Measurements from ENCODE around the gene CLCF1.

Gene CLCF1

DNA sequence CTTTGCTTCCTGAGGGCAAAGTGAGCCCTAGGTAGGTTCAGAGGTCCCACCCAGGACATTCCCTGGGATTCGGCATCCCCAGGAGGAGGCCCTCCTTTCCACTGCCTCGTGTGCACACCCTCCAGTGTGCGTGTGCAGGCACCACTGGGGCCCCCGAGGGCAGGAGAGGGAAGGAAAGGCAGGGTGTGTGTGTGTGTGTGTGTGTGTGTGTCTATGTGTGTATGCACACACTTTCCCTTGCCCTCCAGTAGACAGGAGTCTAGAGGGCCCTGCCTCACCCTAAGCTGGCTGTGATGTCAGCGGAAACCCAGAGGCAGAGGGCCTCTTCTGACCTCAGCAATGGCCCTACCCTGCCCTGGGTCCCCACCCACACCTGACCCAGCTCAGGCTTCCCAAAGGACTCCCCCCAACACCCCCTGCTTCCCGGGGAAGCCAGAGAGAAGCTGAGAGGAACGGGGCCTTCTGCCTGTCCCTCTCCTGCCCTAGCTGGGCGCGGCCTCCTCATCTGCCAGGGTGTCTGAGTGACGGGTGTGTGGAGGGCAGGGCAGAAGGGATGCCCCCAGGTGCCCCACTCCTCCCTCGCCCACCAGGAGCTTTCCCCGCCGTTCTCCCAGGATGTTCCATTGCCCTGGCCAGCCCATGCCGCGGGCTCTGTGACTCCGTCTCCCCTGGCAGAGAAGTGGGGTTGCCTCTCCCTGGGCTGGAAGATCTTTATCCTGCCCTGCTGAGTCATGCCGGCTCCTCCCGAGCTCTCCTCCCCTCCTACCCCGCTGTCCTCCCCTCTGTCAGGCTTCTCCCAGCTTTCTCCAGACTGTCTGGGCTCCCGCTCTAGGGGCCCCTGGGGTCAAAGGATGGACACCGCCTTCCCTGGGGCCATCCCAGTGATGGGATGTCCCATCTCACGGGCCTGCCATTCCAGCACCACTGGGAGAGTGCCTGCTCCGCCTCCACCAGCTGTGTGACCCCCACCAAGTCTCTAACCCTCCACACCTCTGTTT is 6.0 kb upstream of the CLCF1 start:
- Mint-ChIP-seq H3K27ac (no peak overlapping the region), H3K4me1 (ENCODE audit: low read depth) (peaks cover 11% of the 10 kb centered on the region), H3K4me3 (no peak overlapping the region), H3K9me3 (no peaks in the 10 kb centered on the region), H3K36me3 (ENCODE audit: low read depth) (no peaks in the 10 kb centered on the region), H3K27me3 (ENCODE audit: low read depth) (peaks cover 33% of the 10 kb centered on the region)
- no peak for DNase-seq (ENCODE audit: low spot score)

DNA sequence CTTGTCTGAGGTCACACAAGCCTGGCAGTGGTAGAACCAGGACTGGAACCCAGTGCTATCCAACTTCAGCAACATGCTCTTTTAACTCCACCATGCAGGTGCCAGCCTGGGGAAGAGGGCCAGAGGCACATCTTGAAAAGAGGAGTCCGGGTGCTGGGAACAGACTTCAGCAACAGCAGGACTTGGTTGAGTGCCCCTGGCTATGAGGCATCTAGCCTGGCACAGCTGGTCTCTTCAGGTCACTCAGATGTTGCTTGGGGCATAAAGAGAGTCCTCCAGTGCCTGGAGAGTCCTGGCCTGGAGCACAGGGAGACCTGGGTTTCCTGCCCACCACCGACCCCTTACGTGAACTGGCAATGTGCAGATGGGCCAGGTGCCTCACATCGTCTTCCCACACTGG is 5.1 kb upstream of the CLCF1 start:
- DNase-seq (ENCODE audit: low spot score) = no peak
- Mint-ChIP-seq H3K4me3 (no peak overlapping the region), H3K27ac (no peak overlapping the region), H3K27me3 (ENCODE audit: low read depth) (peaks cover 38% of the 10 kb centered on the region), H3K9me3 (no peaks in the 10 kb centered on the region), H3K36me3 (ENCODE audit: low read depth) (no peaks in the 10 kb centered on the region), H3K4me1 (ENCODE audit: low read depth) (peaks cover 15% of the 10 kb centered on the region)

DNA sequence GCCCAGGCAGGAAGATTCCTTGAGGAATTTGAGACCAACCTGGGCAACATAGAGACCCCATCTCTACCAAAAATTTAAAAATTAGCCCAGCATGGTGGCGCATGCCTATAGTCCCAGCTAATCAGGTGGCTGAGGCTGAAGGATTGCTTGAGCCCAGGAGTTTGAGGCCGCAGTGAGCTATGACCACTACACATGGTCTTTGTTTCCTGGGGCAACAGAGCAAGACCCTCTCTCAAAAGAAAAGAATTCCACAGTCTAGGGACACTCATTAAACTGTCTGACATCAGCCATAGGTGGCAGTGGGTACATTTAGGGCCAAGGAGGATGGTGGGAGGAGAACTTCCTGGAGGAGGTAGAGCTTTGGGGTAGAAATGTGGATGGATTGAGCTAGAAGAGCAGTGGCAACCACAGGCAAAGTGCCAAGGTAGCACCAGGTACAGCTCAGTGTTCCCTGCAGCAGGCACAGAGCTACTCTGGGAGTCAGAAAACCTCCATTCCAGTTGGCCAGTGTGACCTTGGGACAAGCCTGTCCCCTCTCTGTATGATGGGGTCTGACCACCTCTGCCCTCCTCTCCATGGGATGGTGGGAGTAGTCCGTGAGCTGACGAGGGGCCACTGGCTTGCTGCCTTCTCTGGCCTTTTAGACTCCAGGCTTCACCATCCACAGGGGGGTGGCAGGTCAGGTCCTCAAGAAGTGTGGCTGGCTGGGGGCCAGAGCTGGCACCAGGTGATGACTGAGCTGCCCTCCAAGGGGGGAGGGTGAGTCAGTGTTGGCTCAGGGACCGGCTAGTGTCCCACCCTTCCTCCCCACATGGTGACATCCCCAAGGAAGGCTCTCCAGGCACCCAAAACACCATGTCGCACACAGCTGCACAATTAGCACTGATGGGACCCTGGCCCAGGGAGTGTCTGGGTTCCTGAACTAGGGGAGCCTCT is 3.7 kb upstream of the CLCF1 start:
- H3K4me1 Mint-ChIP-seq (ENCODE audit: low read depth) = peaks cover 11% of the 10 kb centered on the region
- no peaks in the 10 kb centered on the region for H3K9me3 Mint-ChIP-seq
- peaks cover 38% of the 10 kb centered on the region for H3K27me3 Mint-ChIP-seq (ENCODE audit: low read depth)
- H3K36me3 Mint-ChIP-seq (ENCODE audit: low read depth) = no peaks in the 10 kb centered on the region
- no peak for DNase-seq (ENCODE audit: low spot score)
- no peak overlapping the region for H3K27ac Mint-ChIP-seq
- no peak overlapping the region for H3K4me3 Mint-ChIP-seq

DNA sequence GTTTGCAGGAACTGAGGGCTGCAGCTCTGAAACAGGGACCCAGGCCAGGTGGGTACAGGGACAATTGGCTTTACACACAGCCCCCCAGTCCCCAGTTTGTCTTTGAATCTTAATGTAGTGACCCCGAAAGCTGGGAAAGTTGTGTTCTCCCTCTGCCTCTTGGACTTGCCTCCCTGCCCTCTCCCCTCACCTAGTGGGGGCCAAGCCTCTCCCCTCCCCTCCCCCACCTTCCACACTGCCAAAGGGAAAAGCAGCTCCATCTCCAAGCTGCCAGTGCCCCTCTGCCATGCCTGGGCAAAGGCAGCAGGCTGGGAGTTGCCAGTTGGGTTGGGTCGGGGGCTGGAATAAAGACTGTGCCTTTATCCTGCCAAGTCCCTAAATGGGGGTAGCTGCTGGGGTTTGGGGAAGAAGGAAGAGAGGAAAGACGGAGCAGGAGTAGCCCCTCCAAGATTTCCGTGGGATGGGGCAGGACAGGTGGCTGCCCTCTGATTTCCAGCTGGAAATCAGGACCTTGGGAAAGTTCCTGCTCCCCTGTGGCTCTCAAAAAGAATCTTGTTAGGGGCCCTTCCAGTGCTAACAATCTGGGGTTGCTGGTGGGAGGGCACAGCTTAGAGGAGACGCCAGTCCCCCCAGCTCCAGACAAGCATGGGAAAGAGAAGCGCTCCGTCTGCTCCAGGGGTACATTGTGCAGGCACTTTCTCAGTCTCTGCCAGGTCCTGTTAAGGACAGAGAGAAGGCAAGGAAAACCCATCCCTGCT is 2.8 kb upstream of the CLCF1 start:
- Mint-ChIP-seq H3K27ac (no peak overlapping the region), H3K4me3 (no peak overlapping the region), H3K4me1 (ENCODE audit: low read depth) (peaks cover 16% of the 10 kb centered on the region), H3K36me3 (ENCODE audit: low read depth) (no peaks in the 10 kb centered on the region), H3K27me3 (ENCODE audit: low read depth) (peaks cover 46% of the 10 kb centered on the region), H3K9me3 (no peaks in the 10 kb centered on the region)
- DNase-seq (ENCODE audit: low spot score) = no peak

DNA sequence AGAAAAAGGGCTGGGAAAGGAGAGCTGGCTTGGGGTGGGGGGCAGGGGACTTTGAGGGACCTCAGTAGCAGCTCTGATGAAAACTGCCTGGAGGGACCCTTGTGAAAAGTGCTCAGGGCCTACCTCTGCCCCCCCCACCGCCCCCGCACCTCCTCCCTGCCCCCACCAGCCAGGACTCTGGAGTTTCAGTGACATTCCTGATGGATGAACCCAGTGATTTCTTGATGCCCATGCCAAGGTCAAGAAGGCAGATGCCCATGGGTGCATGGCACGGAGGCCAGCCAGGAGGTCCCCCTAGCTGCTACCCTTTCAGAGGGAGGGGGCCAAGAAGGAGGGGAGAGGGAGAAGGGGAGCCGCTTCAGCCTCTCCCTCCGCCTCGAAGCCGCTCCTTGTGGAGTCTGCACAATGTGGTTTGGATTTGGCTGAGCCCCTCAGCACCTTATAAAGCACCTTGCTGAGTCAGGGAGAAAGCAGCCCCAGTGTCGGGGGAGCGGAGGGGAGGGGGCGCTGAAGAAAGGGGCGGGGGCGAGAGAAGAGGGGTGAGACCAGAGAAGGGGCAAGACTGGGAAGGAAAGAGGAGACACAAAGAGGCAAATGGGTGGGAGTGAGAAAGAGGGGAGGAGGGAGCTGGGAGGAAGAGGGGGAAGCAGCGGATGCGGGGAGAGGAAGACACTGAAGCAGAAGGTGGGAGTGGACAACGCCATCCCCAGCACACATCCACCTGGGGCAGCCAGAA is 2.1 kb upstream of the CLCF1 start:
- H3K36me3 Mint-ChIP-seq (ENCODE audit: low read depth) = no peaks in the 10 kb centered on the region
- H3K9me3 Mint-ChIP-seq = no peaks in the 10 kb centered on the region
- H3K27me3 Mint-ChIP-seq (ENCODE audit: low read depth) = peaks cover 48% of the 10 kb centered on the region
- DNase-seq (ENCODE audit: low spot score) = no peak
- peaks cover 19% of the 10 kb centered on the region for H3K4me1 Mint-ChIP-seq (ENCODE audit: low read depth)
- no peak overlapping the region for H3K27ac Mint-ChIP-seq
- no peak overlapping the region for H3K4me3 Mint-ChIP-seq

DNA sequence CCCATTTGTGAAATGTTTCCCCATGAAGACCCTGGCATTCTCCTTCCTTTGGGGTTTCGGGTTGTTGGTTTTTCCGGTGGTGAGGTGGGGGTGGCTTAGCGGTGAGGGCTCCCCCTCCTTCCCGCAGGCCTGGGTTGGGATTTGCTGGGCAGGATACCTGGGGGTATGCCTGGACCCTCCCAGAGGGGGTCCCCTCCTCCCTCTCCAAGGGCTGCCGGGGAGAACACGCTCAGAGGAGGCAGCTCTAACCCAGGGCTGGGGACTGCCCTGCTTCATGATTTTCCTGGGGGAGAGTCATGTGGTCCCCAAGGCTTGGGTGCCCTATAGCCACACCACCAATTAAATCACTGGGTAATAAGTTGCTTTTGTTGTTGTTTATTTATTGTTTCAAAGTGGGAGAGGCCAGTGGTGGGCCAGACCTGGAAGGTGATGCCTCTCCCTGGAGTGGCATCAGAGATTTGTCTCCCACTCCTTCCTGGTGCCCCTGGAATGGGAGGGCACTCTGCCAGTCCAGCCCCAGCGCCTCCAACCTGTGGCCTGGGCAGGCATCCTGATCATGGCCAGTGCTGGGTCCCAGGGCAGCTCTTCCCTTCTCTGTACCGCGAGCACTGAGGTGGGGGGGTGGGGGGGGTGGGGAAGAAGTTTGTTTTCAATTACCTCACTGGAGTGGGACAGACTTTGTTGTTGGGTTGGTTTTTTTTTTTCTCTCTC is 1.3 kb upstream of the CLCF1 start:
- peaks cover 22% of the 10 kb centered on the region for H3K4me1 Mint-ChIP-seq (ENCODE audit: low read depth)
- H3K27me3 Mint-ChIP-seq (ENCODE audit: low read depth) = peaks cover 52% of the 10 kb centered on the region
- no peak overlapping the region for H3K27ac Mint-ChIP-seq
- H3K9me3 Mint-ChIP-seq = no peaks in the 10 kb centered on the region
- H3K36me3 Mint-ChIP-seq (ENCODE audit: low read depth) = no peaks in the 10 kb centered on the region
- H3K4me3 Mint-ChIP-seq = peak overlapping the region; percentile 91
- no peak for DNase-seq (ENCODE audit: low spot score)

DNA sequence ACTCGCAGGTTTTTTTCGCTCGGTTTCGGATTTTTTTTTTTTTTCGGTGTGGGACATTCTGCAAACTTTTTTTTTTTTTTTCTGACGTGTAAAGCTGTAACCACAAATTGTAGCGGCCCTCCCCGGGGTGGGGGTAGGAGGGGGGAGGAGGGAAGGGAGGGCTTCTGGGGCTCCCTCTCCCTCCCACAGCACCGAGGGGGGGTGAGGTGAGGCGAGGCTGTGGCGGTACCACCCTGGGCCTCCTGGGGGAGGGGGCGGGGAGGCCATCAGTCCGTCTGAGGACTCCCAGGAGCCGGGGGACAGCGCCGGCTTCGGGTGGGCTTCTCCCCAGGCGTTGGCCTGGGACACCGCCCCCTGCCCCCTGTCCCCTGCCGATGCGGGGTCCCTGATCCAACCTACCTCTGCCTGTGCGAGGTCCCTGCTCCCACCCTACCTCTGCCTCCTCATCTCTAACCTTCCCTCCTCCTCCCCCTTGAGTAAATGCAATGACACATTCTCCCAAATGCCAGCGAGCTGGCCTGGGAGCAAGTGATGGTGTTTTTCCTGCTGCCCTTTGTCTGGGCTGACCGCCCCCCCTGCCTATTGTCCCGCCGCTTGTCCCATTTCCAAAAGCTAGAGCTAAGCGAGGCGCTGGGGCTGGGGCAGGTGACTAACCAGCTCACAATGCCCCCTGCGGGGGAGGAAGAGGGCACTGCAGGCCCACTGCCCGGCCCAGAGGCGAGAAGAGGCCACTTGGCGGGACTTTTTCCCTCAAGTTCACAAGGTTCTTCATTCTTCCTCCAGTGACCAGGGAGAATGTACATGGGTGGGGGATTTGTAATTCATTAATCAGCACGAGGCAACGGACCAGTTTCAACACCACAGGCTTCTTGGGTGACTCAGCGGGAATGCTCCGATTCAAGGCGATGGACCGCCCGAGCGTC is 511 bp upstream of the CLCF1 start:
- Mint-ChIP-seq H3K27me3 (ENCODE audit: low read depth) (peaks cover 60% of the 10 kb centered on the region), H3K27ac (peak overlapping the region; percentile 80), H3K36me3 (ENCODE audit: low read depth) (no peaks in the 10 kb centered on the region), H3K9me3 (no peaks in the 10 kb centered on the region), H3K4me3 (peak overlapping the region; percentile 91), H3K4me1 (ENCODE audit: low read depth) (peaks cover 26% of the 10 kb centered on the region)
- DNase-seq (ENCODE audit: low spot score) = peak; percentile 53

DNA sequence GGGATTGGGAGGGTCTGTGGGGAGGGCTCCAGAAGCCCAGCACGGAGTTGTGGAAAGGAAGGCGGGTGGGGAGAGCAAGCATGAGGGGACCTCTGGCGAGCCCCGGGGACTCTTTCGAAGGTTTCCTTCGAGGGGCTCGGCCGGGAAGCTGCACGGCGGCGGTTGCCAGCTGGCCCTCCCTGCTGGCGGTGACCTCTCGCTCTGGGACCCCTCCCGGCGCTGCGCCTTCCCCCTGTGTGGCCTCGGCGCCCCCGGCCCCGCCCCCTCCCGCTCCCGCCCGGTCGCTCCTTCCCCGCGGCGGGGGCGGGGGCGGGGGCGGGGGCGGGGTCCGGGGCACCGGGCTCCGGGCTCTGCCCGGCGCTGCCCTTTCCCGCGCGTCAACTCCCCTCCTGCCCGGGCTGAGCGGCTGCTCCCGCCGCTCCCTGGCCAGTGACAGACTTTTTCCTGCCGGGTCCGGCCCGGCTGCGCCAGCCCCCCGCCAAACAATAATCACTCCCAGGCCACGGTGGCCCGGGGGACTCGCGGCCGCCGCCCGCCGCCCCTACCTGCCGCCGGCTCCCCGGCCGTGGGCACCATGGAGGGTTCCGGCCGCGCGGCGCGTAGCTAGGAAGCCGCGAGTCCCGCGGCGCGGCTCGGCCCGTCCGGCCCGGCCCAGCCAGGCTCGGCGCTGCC is 941 bp downstream of the CLCF1 start:
- DNase-seq (ENCODE audit: low spot score) = no peak
- Mint-ChIP-seq H3K4me1 (ENCODE audit: low read depth) (peaks cover 38% of the 10 kb centered on the region), H3K36me3 (ENCODE audit: low read depth) (no peaks in the 10 kb centered on the region), H3K4me3 (no peak overlapping the region), H3K9me3 (no peaks in the 10 kb centered on the region), H3K27ac (no peak overlapping the region), H3K27me3 (ENCODE audit: low read depth) (peaks cover 69% of the 10 kb centered on the region)

DNA sequence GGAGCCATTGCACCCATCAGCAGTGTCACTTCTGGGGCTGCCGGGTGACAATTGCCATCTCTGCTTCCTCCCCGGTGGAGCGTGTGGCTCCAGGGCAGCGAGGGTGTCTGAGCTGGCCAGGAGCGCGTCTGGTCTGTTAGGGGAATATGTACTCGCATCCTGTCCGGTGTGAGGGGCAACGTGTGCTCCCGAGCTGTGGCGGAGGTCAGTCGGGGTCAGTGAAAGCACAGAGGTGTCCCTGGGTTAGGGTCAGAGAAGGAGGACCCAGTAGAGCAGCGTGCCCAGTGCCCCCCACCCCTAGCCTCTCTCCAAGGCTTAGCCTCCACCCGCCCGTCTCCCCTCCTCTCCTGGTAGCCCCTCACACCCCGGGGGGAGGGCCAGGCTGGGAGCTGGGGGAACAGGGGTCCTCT is 1.5 kb downstream of the CLCF1 start:
- peaks cover 67% of the 10 kb centered on the region for H3K27me3 Mint-ChIP-seq (ENCODE audit: low read depth)

DNA sequence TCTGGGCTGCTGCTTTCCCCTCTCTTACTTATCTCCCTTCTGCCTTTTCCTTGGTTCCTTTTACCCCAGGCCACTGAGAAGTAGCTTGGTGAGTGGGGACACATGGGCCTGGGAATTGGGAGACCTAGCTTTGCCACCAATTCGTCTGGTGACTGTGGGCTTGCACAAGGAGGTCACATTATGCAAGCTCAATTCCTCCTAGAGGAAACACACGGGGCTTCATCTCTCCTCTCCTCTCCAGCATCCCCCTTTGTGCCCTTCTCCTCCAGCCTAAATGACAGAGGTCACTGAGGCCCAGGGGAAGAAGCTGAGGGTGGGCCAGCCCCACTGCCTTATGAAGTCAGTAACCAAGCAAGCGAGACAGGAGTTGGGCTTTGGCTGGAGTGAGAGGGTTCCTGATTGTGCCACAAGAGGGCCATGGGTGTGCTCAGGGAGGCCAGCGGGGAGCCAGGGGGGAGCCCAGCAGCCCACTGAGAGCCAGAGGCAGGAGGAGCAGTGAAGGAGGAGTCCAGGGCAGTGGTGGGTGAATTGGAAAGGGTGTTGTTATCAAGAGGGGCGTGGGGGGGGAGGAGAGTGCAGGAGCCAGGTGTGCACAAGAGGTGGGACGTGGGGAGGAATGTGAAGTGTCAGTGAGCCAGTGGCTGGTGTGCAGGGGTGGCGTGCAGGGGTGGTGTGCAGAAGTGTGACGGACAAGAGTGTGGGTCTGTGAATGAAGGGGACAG is 2.0 kb downstream of the CLCF1 start:
- no peaks in the 10 kb centered on the region for H3K9me3 Mint-ChIP-seq
- H3K27me3 Mint-ChIP-seq (ENCODE audit: low read depth) = peaks cover 63% of the 10 kb centered on the region
- DNase-seq (ENCODE audit: low spot score) = no peak
- H3K4me1 Mint-ChIP-seq (ENCODE audit: low read depth) = peaks cover 38% of the 10 kb centered on the region
- no peaks in the 10 kb centered on the region for H3K36me3 Mint-ChIP-seq (ENCODE audit: low read depth)
- peak overlapping the region; percentile 74 for H3K4me3 Mint-ChIP-seq
- peak overlapping the region; percentile 41 for H3K27ac Mint-ChIP-seq

More for the DNA sequence above, 1.5 kb downstream of the CLCF1 start:
- Mint-ChIP-seq H3K36me3 (ENCODE audit: low read depth) (no peaks in the 10 kb centered on the region), H3K4me1 (ENCODE audit: low read depth) (peaks cover 38% of the 10 kb centered on the region), H3K9me3 (no peaks in the 10 kb centered on the region), H3K4me3 (peak overlapping the region; percentile 74), H3K27ac (peak overlapping the region; percentile 41)
- DNase-seq (ENCODE audit: low spot score) = no peak

Data from T-helper 2 cell treated with Interferon-gamma antibody and Interleukin-4, amounts not matched to agents 5 μg/mL and 100 μg/mL, for 36 hours (primary cell).